Activated CD4-positive, alpha-beta T cell treated with anti-CD3 and anti-CD28 coated beads, Interleukin-2, amount 50 U/mL, for 4 hours (primary cell): ENCODE measurements around the gene SLBP.
A peak's percentile ranks its signal among the peaks of the same experiment; 100 is the strongest.

Experiments used
- DNase-seq, 2 experiments: peaks; one replicate each; pipeline ENCODE4 v3.0.0-alpha.2; 2020

SLBP gene

GRCh38 chr4:1748465-1748995 lies 36.4 kb upstream of the SLBP start:
- DNase-seq: peak; percentile 71

GRCh38 chr4:1747603-1747967 lies 35.5 kb upstream of the SLBP start:
- DNase-seq: no peak

- no peak for DNase-seq
Observed at GRCh38 chr4:1746919-1747602, 34.9 kb upstream of the SLBP start.

GRCh38 chr4:1746265-1746691 lies 34.2 kb upstream of the SLBP start:
- DNase-seq: peak; percentile 74

- DNase-seq: no peak
Observed at GRCh38 chr4:1745697-1746096, 33.6 kb upstream of the SLBP start.

GRCh38 chr4:1745165-1745564 lies 33.0 kb upstream of the SLBP start:
- no peak for DNase-seq

- no peak for DNase-seq
Observed at GRCh38 chr4:1744552-1744951, 32.4 kb upstream of the SLBP start.

GRCh38 chr4:1743975-1744374 lies 31.9 kb upstream of the SLBP start:
- DNase-seq: no peak

GRCh38 chr4:1743551-1743950 lies 31.4 kb upstream of the SLBP start:
- no peak for DNase-seq

GRCh38 chr4:1741208-1741607 lies 29.1 kb upstream of the SLBP start:
- no peak for DNase-seq

GRCh38 chr4:1740021-1740545 lies 28.0 kb upstream of the SLBP start:
- DNase-seq: no peak

- no peak for DNase-seq
Observed at GRCh38 chr4:1739358-1739757, 27.2 kb upstream of the SLBP start.

GRCh38 chr4:1738410-1738809 lies 26.3 kb upstream of the SLBP start:
- no peak for DNase-seq

- DNase-seq: no peak
Observed at GRCh38 chr4:1737666-1738065, 25.5 kb upstream of the SLBP start.

GRCh38 chr4:1736812-1737211 lies 24.7 kb upstream of the SLBP start:
- no peak for DNase-seq

- DNase-seq: no peak
Observed at GRCh38 chr4:1735215-1735614, 23.1 kb upstream of the SLBP start.

GRCh38 chr4:1732911-1733310 lies 20.8 kb upstream of the SLBP start:
- no peak for DNase-seq

- DNase-seq: no peak
Observed at GRCh38 chr4:1731180-1731579, 19.1 kb upstream of the SLBP start.

- no peak for DNase-seq
Observed at GRCh38 chr4:1730532-1731135, 18.5 kb upstream of the SLBP start.

GRCh38 chr4:1728061-1728980 lies 16.2 kb upstream of the SLBP start:
- no peak for DNase-seq

- no peak for DNase-seq
Observed at GRCh38 chr4:1727117-1728031, 15.3 kb upstream of the SLBP start.
